KMS-11 (cell line): ENCODE data around the gene CPNE6.

Experiments
- H2AFZ ChIP-seq: fragments of 200-600 bp; sonication (generic); 2 replicates; pipeline ENCODE4 v1.6.1; 2016; ENCODE audit warnings: antibody characterized with exemption, mixed run types, low read depth
- H3K27ac ChIP-seq: fragments of 200-600 bp; sonication (generic); 2 replicates; pipeline ENCODE4 v1.6.1; 2016; ENCODE audit warnings: mild to moderate bottlenecking, mixed run types
- H3K27me3 ChIP-seq: fragments of 200-600 bp; sonication (generic); 2 replicates; pipeline ENCODE4 v1.6.1; 2017; ENCODE audit warnings: mild to moderate bottlenecking, low read depth, mixed run types, moderate library complexity; ENCODE audit not compliant: insufficient read depth
- H3K36me3 ChIP-seq: fragments of 200-600 bp; sonication (generic); 2 replicates; pipeline ENCODE4 v1.6.1; 2017; ENCODE audit warnings: mild to moderate bottlenecking, mixed run types; ENCODE audit not compliant: insufficient read depth
- H3K4me1 ChIP-seq: fragments of 200-600 bp; sonication (generic); 2 replicates; pipeline ENCODE4 v1.6.1; 2016; ENCODE audit warnings: mild to moderate bottlenecking, low read depth, mixed run types; ENCODE audit not compliant: poor library complexity, severe bottlenecking
- H3K4me2 ChIP-seq: fragments of 200-600 bp; sonication (generic); 2 replicates; pipeline ENCODE4 v1.7.0; 2016; ENCODE audit warnings: mild to moderate bottlenecking, mixed run types
- H3K4me3 ChIP-seq: fragments of 200-600 bp; sonication (generic); IDR thresholded peaks from 2 replicates; pipeline ENCODE4 v1.6.1; 2017; ENCODE audit warnings: low read depth, low read length, mixed read lengths; ENCODE audit not compliant: insufficient read depth
- H3K79me2 ChIP-seq: fragments of 200-600 bp; sonication (generic); 2 replicates; pipeline ENCODE4 v1.6.1; 2016; ENCODE audit warnings: low read depth, mixed run types; ENCODE audit not compliant: insufficient read depth
- H3K9ac ChIP-seq: fragments of 200-600 bp; sonication (generic); 2 replicates; pipeline ENCODE4 v1.6.1; 2016; ENCODE audit warnings: mild to moderate bottlenecking, mixed run types
- H4K20me1 ChIP-seq: fragments of 200-600 bp; sonication (generic); 2 replicates; pipeline ENCODE4 v1.6.1; 2016; ENCODE audit warnings: mild to moderate bottlenecking, mixed run types; ENCODE audit not compliant: insufficient read depth
- TF ChIP-seq, protein P1 (sequence below): fragments of 200-600 bp; sonication (generic); conservative IDR thresholded peaks from 2 replicates; pipeline ENCODE4 v1.6.1; 2017; ENCODE audit warnings: low read depth, mild to moderate bottlenecking, antibody characterized with exemption, low read length, moderate library complexity, mixed read lengths

The CPNE6 gene

DNA sequence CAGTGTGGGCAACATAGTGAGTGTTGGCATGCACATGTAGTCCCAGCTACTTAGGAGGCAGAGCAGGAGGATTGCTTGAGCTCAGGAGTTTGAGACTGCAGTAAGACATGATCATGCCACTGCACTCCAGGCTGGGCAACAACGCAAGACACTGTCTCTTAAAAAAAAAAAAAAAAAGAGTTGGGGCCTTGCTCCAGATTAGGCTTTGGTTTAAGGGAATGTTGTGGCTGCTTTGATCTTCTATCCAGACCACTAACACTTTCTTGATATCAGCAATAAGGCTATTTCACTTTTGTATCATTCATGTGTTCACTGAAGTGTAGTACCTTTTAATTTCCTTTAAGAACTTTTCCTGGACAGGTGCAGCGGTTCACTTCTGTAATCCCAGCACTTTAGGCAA, 56.3 kb downstream of the CPNE6 start:
- Histone ChIP-seq H3K27ac (no peak overlapping the region), H4K20me1 (no peaks in the 10 kb centered on the region), H3K4me1 (no peaks in the 10 kb centered on the region), H3K36me3 (no peaks in the 10 kb centered on the region), H3K79me2 (no peaks in the 10 kb centered on the region), H3K27me3 (no peaks in the 10 kb centered on the region), H3K4me2 (no peak overlapping the region), H3K4me3 (no peak overlapping the region), H2AFZ (no peak overlapping the region), H3K9ac (no peak overlapping the region)
- TF ChIP-seq, protein P1, sequence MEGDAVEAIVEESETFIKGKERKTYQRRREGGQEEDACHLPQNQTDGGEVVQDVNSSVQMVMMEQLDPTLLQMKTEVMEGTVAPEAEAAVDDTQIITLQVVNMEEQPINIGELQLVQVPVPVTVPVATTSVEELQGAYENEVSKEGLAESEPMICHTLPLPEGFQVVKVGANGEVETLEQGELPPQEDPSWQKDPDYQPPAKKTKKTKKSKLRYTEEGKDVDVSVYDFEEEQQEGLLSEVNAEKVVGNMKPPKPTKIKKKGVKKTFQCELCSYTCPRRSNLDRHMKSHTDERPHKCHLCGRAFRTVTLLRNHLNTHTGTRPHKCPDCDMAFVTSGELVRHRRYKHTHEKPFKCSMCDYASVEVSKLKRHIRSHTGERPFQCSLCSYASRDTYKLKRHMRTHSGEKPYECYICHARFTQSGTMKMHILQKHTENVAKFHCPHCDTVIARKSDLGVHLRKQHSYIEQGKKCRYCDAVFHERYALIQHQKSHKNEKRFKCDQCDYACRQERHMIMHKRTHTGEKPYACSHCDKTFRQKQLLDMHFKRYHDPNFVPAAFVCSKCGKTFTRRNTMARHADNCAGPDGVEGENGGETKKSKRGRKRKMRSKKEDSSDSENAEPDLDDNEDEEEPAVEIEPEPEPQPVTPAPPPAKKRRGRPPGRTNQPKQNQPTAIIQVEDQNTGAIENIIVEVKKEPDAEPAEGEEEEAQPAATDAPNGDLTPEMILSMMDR = no peak
